ENCODE results near the gene OR3A2. TPM values are rescaled to one million over a fixed set of nuclear protein-coding genes. Genes with fewer than 3 reads are reported as not detected.

The OR3A2 gene
- total RNA-seq, 1 experiment from 2014 or later, result not detected

GRCh38 chr17:3381957-3382356 lies 4.2 kb downstream of the OR3A2 start:
- DNase-seq (ENCODE audit: low read depth, low spot score), result no peak
- Histone ChIP-seq H2AFZ (ENCODE audit: low read depth, low read length, poor library complexity, severe bottlenecking) (no peak overlapping the region), H3K4me3 (replicated peaks in 1 of 2; ENCODE audit: low read depth in 1 of 2, low read length in 2 of 2) (no peak overlapping the region), H3K27me3 (ENCODE audit: insufficient read depth, low read length) (peaks cover 58% of the 10 kb centered on the region), H3K9me2 (ENCODE audit: insufficient read depth) (no peaks in the 10 kb centered on the region), H3K4me1 (ENCODE audit: control insufficient read depth in 1 of 2, insufficient read depth in 2 of 2, low read length in 2 of 2) (no peaks in the 10 kb centered on the region), H3K9me3 (ENCODE audit: control insufficient read depth in 1 of 2, insufficient read depth in 1 of 2, low read depth in 1 of 2, low read length in 2 of 2) (no peaks in the 10 kb centered on the region), H3K79me2 (ENCODE audit: insufficient read depth, low read length) (no peaks in the 10 kb centered on the region), H3K36me3 (ENCODE audit: control insufficient read depth in 1 of 2, insufficient read depth in 2 of 2, low read length in 2 of 2) (no peaks in the 10 kb centered on the region), H3K9ac (ENCODE audit: low read length) (no peak overlapping the region), H4K20me1 (ENCODE audit: insufficient read depth) (no peaks in the 10 kb centered on the region), H3K4me2 (ENCODE audit: low read length) (no peak overlapping the region), H3K27ac (ENCODE audit: low read depth, low read length) (no peak overlapping the region)
- no TSS peak for BruUV-seq (replicated peaks)
- TF ChIP-seq CTCF (IDR thresholded peaks at IDR 0.05 in 2 of 3, conservative IDR thresholded peaks at IDR 0.05 in 1 of 3; ENCODE audit: borderline replicate concordance in 1 of 3, insufficient read depth in 1 of 3, low read depth in 2 of 3, low read length in 2 of 3), result no peak
- ChIA-PET RAD21 (ENCODE audit: low non-redundant PET in 1 of 2, low total read pairs in 2 of 2, uncharacterized antibody in 2 of 2, unreplicated experiment in 2 of 2) (no interaction called here), CTCF (no interaction called here), POLR2A (no interaction called here)
- intact Hi-C loops (cut with micrococcal nuclease), result no loop called here
- no peak for ATAC-seq

- Histone ChIP-seq H3K4me2 (ENCODE audit: low read length) (no peak overlapping the region), H3K27ac (ENCODE audit: low read depth, low read length) (no peak overlapping the region), H3K79me2 (ENCODE audit: insufficient read depth, low read length) (no peaks in the 10 kb centered on the region), H3K4me1 (ENCODE audit: control insufficient read depth in 1 of 2, insufficient read depth in 2 of 2, low read length in 2 of 2) (no peaks in the 10 kb centered on the region), H2AFZ (ENCODE audit: low read depth, low read length, poor library complexity, severe bottlenecking) (no peak overlapping the region), H3K27me3 (ENCODE audit: insufficient read depth, low read length) (peaks cover 63% of the 10 kb centered on the region), H3K9me3 (ENCODE audit: control insufficient read depth in 1 of 2, insufficient read depth in 1 of 2, low read depth in 1 of 2, low read length in 2 of 2) (no peaks in the 10 kb centered on the region), H4K20me1 (ENCODE audit: insufficient read depth) (no peaks in the 10 kb centered on the region), H3K9ac (ENCODE audit: low read length) (no peak overlapping the region), H3K4me3 (replicated peaks in 1 of 2; ENCODE audit: low read depth in 1 of 2, low read length in 2 of 2) (no peak overlapping the region), H3K9me2 (ENCODE audit: insufficient read depth) (no peaks in the 10 kb centered on the region), H3K36me3 (ENCODE audit: control insufficient read depth in 1 of 2, insufficient read depth in 2 of 2, low read length in 2 of 2) (no peaks in the 10 kb centered on the region)
- no TSS peak for BruUV-seq (replicated peaks)
- no peak for ATAC-seq
- no peak for DNase-seq (ENCODE audit: low read depth, low spot score)
- ChIA-PET POLR2A (no interaction called here), CTCF (no interaction called here), RAD21 (ENCODE audit: low non-redundant PET in 1 of 2, low total read pairs in 2 of 2, uncharacterized antibody in 2 of 2, unreplicated experiment in 2 of 2) (no interaction called here)
- TF ChIP-seq POLR2A (IDR thresholded peaks at IDR 0.05; ENCODE audit: borderline replicate concordance, extremely low read depth, insufficient read depth, insufficient read length) (no peak), CBX3 (IDR thresholded peaks at IDR 0.05; ENCODE audit: low read depth) (no peak), CTCF (IDR thresholded peaks at IDR 0.05 in 2 of 3, conservative IDR thresholded peaks at IDR 0.05 in 1 of 3; ENCODE audit: borderline replicate concordance in 1 of 3, insufficient read depth in 1 of 3, low read depth in 2 of 3, low read length in 2 of 3) (no peak), SP1 (IDR thresholded peaks at IDR 0.05; ENCODE audit: low read depth) (no peak), EGR1 (IDR thresholded peaks at IDR 0.05; ENCODE audit: low read depth) (no peak), MAX (IDR thresholded peaks at IDR 0.05) (no peak), SIN3A (IDR thresholded peaks at IDR 0.05; ENCODE audit: low read depth) (no peak), ZBTB33 (IDR thresholded peaks at IDR 0.05; ENCODE audit: extremely low read depth, insufficient replicate concordance, low read length) (no peak), TCF7L2 (IDR thresholded peaks at IDR 0.05; ENCODE audit: borderline replicate concordance, extremely low read depth, insufficient read depth, insufficient read length) (no peak), RAD21 (IDR thresholded peaks at IDR 0.05; ENCODE audit: low read depth) (no peak), POLR2AphosphoS5 (IDR thresholded peaks at IDR 0.05; ENCODE audit: low read depth, low read length) (no peak), ZFX (IDR thresholded peaks at IDR 0.05) (no peak)
- intact Hi-C loops (cut with micrococcal nuclease), result no loop called here
Measured at GRCh38 chr17:3378321-3378720, 7.8 kb downstream of the OR3A2 start.

Measured in HCT116 (cell line).